K562 (cell line): ENCODE data around the gene COL23A1. TPM values are rescaled to one million over a fixed set of nuclear protein-coding genes. Genes with fewer than 3 reads are reported as not detected.

ENCODE experiments used
- ATAC-seq: fragments of 200-7000 bp; cut with Tn5 transposase; 3 replicates; pipeline ENCODE4 v1.9.1; 2020; ENCODE audit warnings: moderate library complexity
- BruUV-seq: library from RNA; stranded (reverse); fragments of 400-500 nt; replicated peaks from 2 replicates; lab custom pipeline; 2021; lab: Mats Ljungman, UMichigan
- CTCF ChIA-PET: fragments of 300-600 bp; formaldehyde crosslinking; extraction: SDS; loops from one replicate; lab custom pipeline; 2021; ENCODE audit warnings: low intra/inter-chr PET ratio; lab: Yijun Ruan, JAX
- POLR2A ChIA-PET: fragments of 300-600, 350-650 bp; sonication (Branson Sonifier 250); formaldehyde crosslinking; extraction: SDS; loops from one replicate; lab custom pipeline; 2021; ENCODE audit warnings: antibody characterized with exemption, inconsistent platforms; lab: Yijun Ruan, JAX
- DNase-seq, 4 experiments: peaks; one replicate each; pipeline versions ENCODE4 v3.0.0 to v3.0.0-alpha.2; 2011 to 2018; ENCODE audit warnings: low spot score in 3 of 4, mixed read lengths in 3 of 4; ENCODE audit errors: extremely low read depth in 1 of 4
- FAIRE-seq: peaks from 2 replicates; lab custom pipeline; 2011; peaks lifted over from hg19 to GRCh38; lab: Jason Lieb, UNC
- H2AFZ ChIP-seq: 2 replicates; pipeline ENCODE4 v1.6.0; 2011; ENCODE audit warnings: low read depth, low read length, control low read depth, inconsistent platforms
- H3K27ac ChIP-seq: fragments of 200-600 bp; 3 replicates; pipeline ENCODE4 v1.8.0; 2011; ENCODE audit warnings: low read depth, mild to moderate bottlenecking, control low read depth, inconsistent platforms, low read length, moderate library complexity, mixed read lengths; ENCODE audit errors: extremely low read depth
- H3K27me3 ChIP-seq, 2 experiments: fragments of 300-600 bp in 1 of 2; 2 replicates in 1 of 2; 3 replicates in 1 of 2; pipeline versions ENCODE4 v1.6.0 to v1.8.0; 2011; ENCODE audit warnings: inconsistent platforms in 2 of 2, low read length in 2 of 2, mild to moderate bottlenecking in 1 of 2, mixed read lengths in 1 of 2, moderate library complexity in 1 of 2; ENCODE audit not compliant: control insufficient read depth in 2 of 2, insufficient read depth in 2 of 2
- H3K36me3 ChIP-seq: fragments of 300-600 bp; 3 replicates; pipeline ENCODE4 v1.8.0; 2011; ENCODE audit warnings: mild to moderate bottlenecking, low read length, inconsistent platforms; ENCODE audit not compliant: control insufficient read depth, insufficient read depth
- H3K4me1 ChIP-seq, 2 experiments: fragments of 200-600 bp in 1 of 2; replicated peaks in 1 of 2; 2 replicates in 1 of 2; 3 replicates in 1 of 2; pipeline versions ENCODE4 v1.5.1 to v1.8.0; 2011; ENCODE audit warnings: inconsistent platforms in 2 of 2, low read length in 2 of 2, mild to moderate bottlenecking in 1 of 2, mixed read lengths in 1 of 2, moderate library complexity in 1 of 2; ENCODE audit not compliant: control insufficient read depth in 2 of 2, insufficient read depth in 2 of 2
- H3K4me2 ChIP-seq: 2 replicates; pipeline ENCODE4 v1.6.1; 2011; ENCODE audit warnings: low read length, control low read depth, inconsistent platforms, mixed read lengths; ENCODE audit not compliant: insufficient read depth
- H3K4me3 ChIP-seq: fragments of 200-600 bp; sonication (generic), shearing (Covaris generic); 2 replicates; pipeline ENCODE4 v1.5.1; 2016; ENCODE audit warnings: control low read depth, inconsistent platforms
- H3K79me2 ChIP-seq: fragments of 200-600 bp; 3 replicates; pipeline ENCODE4 v1.8.0; 2011; ENCODE audit warnings: low read length, inconsistent platforms; ENCODE audit not compliant: control insufficient read depth, insufficient read depth
- H3K9ac ChIP-seq, 2 experiments: 2 replicates each; pipeline versions ENCODE4 v1.6.0 to v1.6.1; 2011; ENCODE audit warnings: low read depth in 2 of 2, low read length in 2 of 2, control low read depth in 1 of 2, inconsistent platforms in 1 of 2, mild to moderate bottlenecking in 1 of 2, mixed read lengths in 1 of 2; ENCODE audit not compliant: insufficient read depth in 1 of 2
- H3K9me1 ChIP-seq: one replicate; pipeline ENCODE4 v1.6.0; 2011; ENCODE audit warnings: inconsistent platforms, mild to moderate bottlenecking, low read length, moderate library complexity; ENCODE audit not compliant: control insufficient read depth, insufficient read depth
- H3K9me3 ChIP-seq: replicated peaks from 2 replicates; pipeline ENCODE4 v1.5.1; 2011; ENCODE audit warnings: low read depth, low read length, inconsistent platforms; ENCODE audit not compliant: control insufficient read depth, insufficient read depth
- H4K20me1 ChIP-seq: replicated peaks from 2 replicates; pipeline ENCODE4 v1.6.1; 2011; ENCODE audit warnings: low read length, inconsistent platforms, mixed read lengths; ENCODE audit not compliant: control insufficient read depth, insufficient read depth
- BRD4 ChIP-seq: fragments of 200-600 bp; sonication (generic); IDR thresholded peaks from 2 replicates; pipeline ENCODE4 v1.6.1; 2017; ENCODE audit warnings: inconsistent platforms
- CBFA2T3 ChIP-seq: fragments of 450-650 bp; IDR thresholded peaks from 2 replicates; pipeline ENCODE4 v1.6.1; 2017
- CTCF ChIP-seq, 3 experiments: IDR thresholded peaks in 2 of 3; conservative IDR thresholded peaks in 1 of 3; 2 replicates each; pipeline ENCODE4 v1.5.1; 2011 to 2012; ENCODE audit warnings: low read length in 3 of 3, mild to moderate bottlenecking in 3 of 3, control low read depth in 2 of 3, improper control_type of control experiment in 1 of 3, inconsistent platforms in 1 of 3, low read depth in 1 of 3, mixed read lengths in 1 of 3, moderate library complexity in 1 of 3; ENCODE audit not compliant: insufficient read depth in 2 of 3
- NR1H2 ChIP-seq: sonication (generic); formaldehyde crosslinking; IDR thresholded peaks from 2 replicates; pipeline ENCODE4 v1.4.0; 2020; ENCODE audit warnings: mild to moderate bottlenecking, missing genetic modification reagents
- PTRF ChIP-seq: fragments of 450-650 bp; IDR thresholded peaks from 2 replicates; pipeline ENCODE4 v1.6.1; 2016; ENCODE audit warnings: mild to moderate bottlenecking, missing genetic modification characterization, missing compliant biosample characterization
- ZBTB5 ChIP-seq: fragments of 450-650 bp; IDR thresholded peaks from 2 replicates; pipeline ENCODE4 v1.6.1; 2017; ENCODE audit warnings: antibody characterized with exemption
- ZBTB7A ChIP-seq: IDR thresholded peaks from 2 replicates; pipeline ENCODE4 v1.6.1; 2011; ENCODE audit warnings: low read depth, mild to moderate bottlenecking, low read length, moderate library complexity, borderline replicate concordance; ENCODE audit not compliant: control insufficient read depth
- ZNF197 ChIP-seq: fragments of 200-800 bp; sonication (Bioruptor generic); IDR thresholded peaks from 2 replicates; pipeline ENCODE4 v1.6.1; 2016; ENCODE audit warnings: low read depth, missing genetic modification characterization, missing compliant biosample characterization
- WGBS: fragments of 100-300 bp; shearing (Covaris generic); methylation state at CpG from one replicate; pipeline ENCODE4 v1.1.6; 2016; ENCODE audit warnings: low coverage, mixed read lengths; ENCODE audit not compliant: insufficient coverage; ENCODE audit errors: missing lambda C conversion rate; 5-methylcytosine and 5-hydroxymethylcytosine counted together
- in situ Hi-C: fragments of 300-500 bp; cut with MboI; formaldehyde crosslinking; loops from 4 replicates; pipeline ENCODE4 v1.15.0; 2018; ENCODE audit warnings: inconsistent platforms, mixed read lengths
- intact Hi-C: fragments of 100-400 bp; cut with micrococcal nuclease; formaldehyde crosslinking; loops from 2 replicates; pipeline ENCODE4 v1.14.2; 2022
- polyA plus RNA-seq, 8 experiments: library from polyadenylated mRNA; depleted of rRNA in 4 of 8; stranded (reverse) in 5 of 8; unstranded in 3 of 8; fragments of >200 nt; fragmentation: Nextera tagmentation in 2 of 8; fragmentation: Illumina TruSeq in 1 of 8; extraction: Ambion mirVana in 2 of 8; extraction: Trizol in 1 of 8; gene quantifications; 2 replicates each; pipeline versions ENCODE4 v1.2.1 to v1.2.3, GENCODE V29; 2011 to 2014; ENCODE audit warnings: inconsistent platforms in 1 of 8, missing spikeins in 1 of 8
- total RNA-seq, 7 experiments: library from RNA; depleted of rRNA in 6 of 7; stranded (reverse); fragments of >200 nt in 6 of 7; fragmentation: Illumina TruSeq in 2 of 7; extraction: Trizol in 2 of 7; gene quantifications; 2 replicates each; pipeline versions ENCODE4 v1.2.1 to v1.2.3, GENCODE V29; 2011 to 2021; ENCODE audit warnings: low replicate concordance in 1 of 7

COL23A1 gene
- total and polyA plus RNA-seq, 9 of the 15 experiments (the other 6 are each of a cell fraction or from before 2014, with no cell fraction given): 0.09 TPM; not detected in 8

GRCh38 chr5:178582291-178582690, 7.9 kb downstream of the COL23A1 start:
- Histone ChIP-seq H3K4me3 (no peak overlapping the region), H3K9me1 (no peaks in the 10 kb centered on the region), H4K20me1 (no peaks in the 10 kb centered on the region), H3K36me3 (no peaks in the 10 kb centered on the region)
- intact Hi-C loops: no loop called here
- FAIRE-seq: no peak
- in situ Hi-C loops: no loop called here
- no TSS peak for BruUV-seq
- no peak for TF ChIP-seq CTCF (IDR thresholded peaks at IDR 0.05 in 2 of 3, conservative IDR thresholded peaks at IDR 0.05 in 1 of 3; ENCODE audit: insufficient read depth in 2 of 3, low read depth in 1 of 3, low read length in 3 of 3)
- no peak for TF ChIP-seq ZBTB7A
- TF ChIP-seq PTRF (tag): no peak
- TF ChIP-seq, all 486 proteins: peak for 0
- Histone ChIP-seq H3K27me3 (peaks cover 6 to 59% of the 10 kb centered on the region in 2 experiments), H3K4me1 (no peaks in the 10 kb centered on the region; a peak in 1 of 5 replicates), H3K27ac (no peak overlapping the region), H3K9me3 (no peaks in the 10 kb centered on the region), H2AFZ (no peak overlapping the region), H3K79me2 (no peaks in the 10 kb centered on the region), H3K4me2 (no peak overlapping the region), H3K9ac (no peak overlapping the region)
- no peak for DNase-seq
- CTCF ChIA-PET: no interaction called here
- 6% methylated on average over 11 of the region's 13 CpGs for WGBS
- ATAC-seq: no peak
- POLR2A ChIA-PET: no interaction called here

- TF ChIP-seq ZNF197 (CRISPR knock-in tag): no peak
- TF ChIP-seq ZBTB5: no peak
- no peak for TF ChIP-seq NR1H2 (CRISPR knock-in tag)
- TF ChIP-seq CBFA2T3: no peak
- no peak for TF ChIP-seq BRD4
- CTCF ChIA-PET: no interaction called here
- Histone ChIP-seq H4K20me1 (no peaks in the 10 kb centered on the region), H3K27ac (no peak overlapping the region), H3K9ac (no peak overlapping the region), H3K4me1 (no peaks in the 10 kb centered on the region; a peak in 1 of 5 replicates), H3K36me3 (no peaks in the 10 kb centered on the region), H2AFZ (no peak overlapping the region), H3K9me1 (no peaks in the 10 kb centered on the region), H3K4me3 (no peak overlapping the region), H3K4me2 (no peak overlapping the region), H3K27me3 (peaks cover 3 to 59% of the 10 kb centered on the region in 2 experiments; a peak in 4 of 5 replicates), H3K79me2 (no peaks in the 10 kb centered on the region), H3K9me3 (no peaks in the 10 kb centered on the region)
- POLR2A ChIA-PET: no interaction called here
- no peak for ATAC-seq
- intact Hi-C loops: no loop called here
- no TSS peak for BruUV-seq
- in situ Hi-C loops: no loop called here
- no peak for FAIRE-seq
- 12% methylated on average over 3 of the region's 3 CpGs for WGBS
- DNase-seq: no peak
Measured at GRCh38 chr5:178581621-178582020, 8.6 kb downstream of the COL23A1 start.
